ENCODE data around the gene OVOL1. TPM values are rescaled to one million over a fixed set of nuclear protein-coding genes. Genes with fewer than 3 reads are reported as not detected.
"Not testable (repeated sequence)": the region's sequence is repeated elsewhere in the genome, so short reads cannot be mapped to it uniquely, and the experiment has no call there.

OVOL1 gene
- total RNA-seq, result under 0.01 TPM

GRCh38 chr11:65786786-65787636 is at the start of gene OVOL1:
TSS of gene OVOL1 (plus strand) at chr11:65787063. CDS start at chr11:65787374, 311 bp downstream.
- FAIRE-seq, result no peak
- DNase-seq (ENCODE audit: low spot score in 2 of 2), result no peak

- FAIRE-seq (no peak), DNase-seq (ENCODE audit: low spot score in 2 of 2) (no peak)
Measured at GRCh38 chr11:65739022-65739421, 47.8 kb upstream of the OVOL1 start.

GRCh38 chr11:65741185-65741584 is 45.7 kb upstream of the OVOL1 start:
- DNase-seq (ENCODE audit: low spot score in 2 of 2) (no peak), FAIRE-seq (no peak)

- FAIRE-seq (no peak), DNase-seq (ENCODE audit: low spot score in 2 of 2) (no peak)
Measured at GRCh38 chr11:65742353-65742752, 44.5 kb upstream of the OVOL1 start.

- FAIRE-seq (no peak), DNase-seq (ENCODE audit: low spot score in 2 of 2) (no peak)
Measured at GRCh38 chr11:65743681-65744025, 43.2 kb upstream of the OVOL1 start.

GRCh38 chr11:65744026-65744698 is 42.7 kb upstream of the OVOL1 start:
- FAIRE-seq (no peak), DNase-seq (ENCODE audit: low spot score in 2 of 2) (no peak)

GRCh38 chr11:65744699-65745042 is 42.2 kb upstream of the OVOL1 start:
- no peak for FAIRE-seq
- DNase-seq (ENCODE audit: low spot score in 2 of 2), result no peak

GRCh38 chr11:65745049-65745448 is 41.8 kb upstream of the OVOL1 start:
- DNase-seq (ENCODE audit: low spot score in 2 of 2) (no peak), FAIRE-seq (no peak)

- not testable (repeated sequence) for FAIRE-seq
Measured at GRCh38 chr11:65762169-65762568, 24.7 kb upstream of the OVOL1 start.

GRCh38 chr11:65762816-65763215 is 24.0 kb upstream of the OVOL1 start:
- not testable (repeated sequence) for DNase-seq (ENCODE audit: low spot score in 2 of 2); FAIRE-seq

More at GRCh38 chr11:65762169-65762568, 24.7 kb upstream of the OVOL1 start:
- not testable (repeated sequence) for DNase-seq (ENCODE audit: low spot score in 2 of 2)

GRCh38 chr11:65764434-65764833 is 22.4 kb upstream of the OVOL1 start:
- DNase-seq (ENCODE audit: low spot score in 2 of 2), result no peak
- FAIRE-seq, result no peak

- FAIRE-seq (no peak), DNase-seq (ENCODE audit: low spot score in 2 of 2) (no peak)
Measured at GRCh38 chr11:65766535-65766934, 20.3 kb upstream of the OVOL1 start.

GRCh38 chr11:65767406-65767805 is 19.5 kb upstream of the OVOL1 start:
- FAIRE-seq, result no peak
- no peak for DNase-seq (ENCODE audit: low spot score in 2 of 2)

- DNase-seq (ENCODE audit: low spot score in 2 of 2); FAIRE-seq: not testable (repeated sequence)
Measured at GRCh38 chr11:65767806-65768205, 19.1 kb upstream of the OVOL1 start.

GRCh38 chr11:65770951-65771567 is 15.8 kb upstream of the OVOL1 start:
- DNase-seq (ENCODE audit: low spot score in 2 of 2) (no peak), FAIRE-seq (no peak)

- DNase-seq (ENCODE audit: low spot score in 2 of 2) (no peak), FAIRE-seq (no peak)
Measured at GRCh38 chr11:65771589-65772112, 15.2 kb upstream of the OVOL1 start.

- FAIRE-seq, result no peak
Measured at GRCh38 chr11:65773784-65774411, 13.0 kb upstream of the OVOL1 start.

GRCh38 chr11:65774525-65775306 is 12.1 kb upstream of the OVOL1 start:
- no peak for FAIRE-seq

More at GRCh38 chr11:65773784-65774411, 13.0 kb upstream of the OVOL1 start:
- peak in 1 of 2 donors; percentile 25 for DNase-seq (ENCODE audit: low spot score in 2 of 2)

GRCh38 chr11:65776196-65776595 is 10.7 kb upstream of the OVOL1 start:
- DNase-seq (ENCODE audit: low spot score in 2 of 2), result no peak
- FAIRE-seq, result no peak

More at GRCh38 chr11:65774525-65775306, 12.1 kb upstream of the OVOL1 start:
- no peak for DNase-seq (ENCODE audit: low spot score in 2 of 2)

- FAIRE-seq, result no peak
- DNase-seq (ENCODE audit: low spot score in 2 of 2), result no peak
Measured at GRCh38 chr11:65776710-65777141, 10.1 kb upstream of the OVOL1 start.

Data from frontal cortex (tissue), 4 donors.